ENCODE results near the gene F13B. TPM values are rescaled to one million over a fixed set of nuclear protein-coding genes. Genes with fewer than 3 reads are reported as not detected.
"Not testable (repeated sequence)": the region's sequence is repeated elsewhere in the genome, so short reads cannot be mapped to it uniquely, and the experiment has no call there.

The F13B gene
- total RNA-seq, 4 donors from 2014 or later: not detected

GRCh38 chr1:197100677-197101076 is 33.6 kb upstream of the F13B start:
- no peak for DNase-seq
- Histone ChIP-seq H3K4me3 (no peak overlapping the region), H3K36me3 (no peaks in the 10 kb centered on the region), H3K27me3 (no peaks in the 10 kb centered on the region), H3K4me1 (no peaks in the 10 kb centered on the region), H3K9me3 (no peaks in the 10 kb centered on the region), H3K27ac (no peak overlapping the region)
- TF ChIP-seq CTCF (IDR thresholded peaks at IDR 0.05) (no peak), POLR2A (IDR thresholded peaks at IDR 0.05) (no peak)
- intact Hi-C loops (cut with DNase I; ENCODE audit: low total_unique reads): no loop called here

- H3K27ac ChIP-seq: no peak overlapping the region
- no peak overlapping the region for H3K4me3 ChIP-seq
- TF ChIP-seq POLR2A (IDR thresholded peaks at IDR 0.05): no peak
- no peak for TF ChIP-seq CTCF (IDR thresholded peaks at IDR 0.05)
- no peaks in the 10 kb centered on the region for H3K27me3 ChIP-seq
- DNase-seq: no peak
- H3K4me1 ChIP-seq: no peaks in the 10 kb centered on the region
- no peaks in the 10 kb centered on the region for H3K36me3 ChIP-seq
- intact Hi-C loops (cut with DNase I; ENCODE audit: low total_unique reads): no loop called here
- H3K9me3 ChIP-seq: no peaks in the 10 kb centered on the region
These were observed 32.4 kb upstream of the F13B start for GRCh38 chr1:197099444-197099843.

GRCh38 chr1:197096971-197097370 is 29.9 kb upstream of the F13B start:
- intact Hi-C loops (cut with DNase I; ENCODE audit: low total_unique reads); H3K36me3 ChIP-seq; H3K4me3 ChIP-seq; H3K9me3 ChIP-seq; H3K4me1 ChIP-seq; H3K27me3 ChIP-seq; H3K27ac ChIP-seq; DNase-seq: not testable (repeated sequence)

DNA sequence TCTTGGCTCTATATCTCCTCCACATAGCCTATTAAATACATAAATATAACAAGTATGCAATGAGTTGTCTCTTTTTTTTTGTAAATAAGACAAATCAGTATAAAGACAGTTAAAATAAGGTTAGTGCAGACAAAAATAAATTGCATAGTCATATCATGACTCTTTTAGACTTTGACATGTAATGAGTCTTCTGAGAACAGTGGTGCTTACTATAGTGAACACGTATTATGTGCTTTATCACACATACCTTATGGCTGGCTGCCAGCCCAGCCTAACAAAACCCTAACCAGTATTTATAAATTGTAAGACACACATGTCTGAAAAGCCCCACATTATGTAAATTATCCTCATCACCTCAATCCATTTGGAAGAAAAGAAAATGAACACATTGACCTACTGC is 29.1 kb upstream of the F13B start:
- H3K27me3 ChIP-seq: no peaks in the 10 kb centered on the region
- TF ChIP-seq CTCF (IDR thresholded peaks at IDR 0.05): no peak
- H3K4me3 ChIP-seq: no peak overlapping the region
- H3K9me3 ChIP-seq: no peaks in the 10 kb centered on the region
- H3K36me3 ChIP-seq: no peaks in the 10 kb centered on the region
- no peaks in the 10 kb centered on the region for H3K4me1 ChIP-seq
- H3K27ac ChIP-seq: no peak overlapping the region
- intact Hi-C loops (cut with DNase I; ENCODE audit: low total_unique reads): no loop called here
- no peak for DNase-seq

DNA sequence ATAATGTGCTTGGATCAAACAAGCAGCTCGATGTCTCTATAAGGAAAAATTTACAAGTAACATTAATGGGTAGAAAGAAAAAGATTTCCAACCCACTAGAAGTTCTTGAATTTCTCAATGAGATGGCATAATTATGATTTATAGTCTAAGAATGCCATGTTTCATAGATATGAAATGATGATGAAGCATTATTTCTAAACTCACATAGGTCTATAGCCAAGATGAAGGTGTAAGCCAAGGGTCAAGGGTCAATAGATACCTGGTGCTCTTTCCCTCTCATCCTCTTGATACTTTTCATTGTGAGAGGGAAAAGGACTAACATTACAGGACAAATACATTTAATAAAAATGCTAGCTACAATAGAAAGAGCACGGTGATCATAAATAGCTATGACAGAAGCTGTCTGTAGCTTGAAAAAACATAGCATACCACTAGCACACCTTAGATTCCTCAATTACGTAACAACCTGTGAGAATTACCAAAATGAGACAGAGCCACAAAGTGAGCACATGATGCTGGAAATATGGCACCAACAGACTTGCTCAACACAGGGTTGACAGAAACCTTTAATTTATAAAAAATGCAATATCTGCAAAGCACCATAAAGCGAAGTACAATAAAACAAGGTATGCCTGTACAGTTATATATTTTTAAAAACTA is 26.3 kb upstream of the F13B start:
- Histone ChIP-seq H3K27ac (no peak overlapping the region), H3K4me1 (no peaks in the 10 kb centered on the region), H3K27me3 (no peaks in the 10 kb centered on the region), H3K4me3 (no peak overlapping the region), H3K9me3 (no peaks in the 10 kb centered on the region), H3K36me3 (no peaks in the 10 kb centered on the region)
- no peak for DNase-seq
- TF ChIP-seq POLR2A (IDR thresholded peaks at IDR 0.05) (no peak), CTCF (IDR thresholded peaks at IDR 0.05) (no peak)
- intact Hi-C loops (cut with DNase I; ENCODE audit: low total_unique reads): no loop called here

DNA sequence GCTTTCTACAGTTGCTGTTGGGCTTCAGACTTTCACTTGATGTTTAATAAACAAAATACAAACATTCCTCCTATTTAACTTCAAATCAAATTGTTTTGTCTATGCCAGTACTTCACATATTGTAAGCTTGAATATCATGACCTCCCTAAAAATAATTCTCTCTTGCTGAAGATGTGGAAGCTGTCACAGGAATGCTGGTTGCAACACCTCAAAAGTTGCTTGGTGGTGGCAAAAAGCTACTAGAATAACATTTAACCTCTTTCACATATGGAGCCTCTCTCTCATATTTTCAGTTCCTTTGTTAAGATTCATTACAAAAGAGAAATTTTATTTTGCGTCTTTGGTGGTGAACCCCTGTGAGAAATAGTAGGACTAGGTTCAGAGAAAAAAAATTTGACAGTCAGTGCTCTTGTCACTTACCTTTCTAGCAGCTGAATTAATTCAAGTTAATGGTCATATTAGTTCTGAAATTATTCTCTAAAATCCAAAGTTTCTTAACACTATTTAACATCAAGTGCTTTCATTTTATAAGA is 25.5 kb upstream of the F13B start:
- Histone ChIP-seq H3K9me3 (no peaks in the 10 kb centered on the region), H3K27ac (no peak overlapping the region), H3K36me3 (no peaks in the 10 kb centered on the region), H3K4me1 (no peaks in the 10 kb centered on the region), H3K27me3 (no peaks in the 10 kb centered on the region), H3K4me3 (no peak overlapping the region)
- intact Hi-C loops (cut with DNase I; ENCODE audit: low total_unique reads): no loop called here
- DNase-seq: no peak
- TF ChIP-seq CTCF (IDR thresholded peaks at IDR 0.05): no peak
- TF ChIP-seq POLR2A (IDR thresholded peaks at IDR 0.05): no peak

Data from uterus (tissue), 4 donors.